Measurements from ENCODE around the gene PLEKHG7.

The PLEKHG7 gene

DNA sequence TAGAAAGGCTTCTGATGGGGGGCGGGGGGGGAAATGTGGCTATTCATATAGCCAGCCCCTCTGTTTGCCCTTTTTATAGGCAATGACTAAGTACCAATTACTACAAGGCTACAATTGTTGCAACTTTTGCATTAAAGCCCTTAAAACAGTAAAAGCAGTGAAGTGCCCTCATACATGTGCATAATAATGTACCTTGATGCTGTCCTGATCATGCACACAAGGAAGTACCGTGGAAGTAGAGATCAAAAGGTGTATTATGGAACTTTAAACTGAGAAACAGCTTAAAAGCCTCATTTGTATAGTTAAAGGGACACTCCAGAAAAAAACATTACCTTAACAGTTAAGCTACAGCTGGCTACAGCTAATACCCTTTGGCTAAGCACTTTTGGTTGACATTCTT, 111.8 kb downstream of the PLEKHG7 start:
- no peak for DNase-seq

DNA sequence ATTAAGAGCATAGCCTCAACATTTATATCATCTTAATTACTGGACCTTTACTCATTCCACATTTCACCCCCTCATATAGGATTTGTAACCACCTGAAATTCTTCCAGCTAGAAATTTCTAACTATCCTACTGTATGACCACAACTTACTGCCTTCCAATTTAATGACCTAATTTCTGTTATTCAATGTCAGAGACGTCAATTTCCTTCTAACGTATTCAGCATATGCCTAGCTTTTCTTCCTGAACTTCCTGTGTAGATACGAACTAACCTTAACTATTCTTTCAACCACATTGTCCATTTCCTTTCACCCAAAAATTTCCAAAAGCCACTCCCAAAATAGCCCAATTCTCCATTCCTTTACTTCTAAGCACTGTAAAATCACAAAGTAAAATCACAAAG, 118.4 kb downstream of the PLEKHG7 start:
- DNase-seq = no peak

Data from SIG-M5 (cell line).